Body of pancreas (tissue), 4 donors: ENCODE data around the gene ADAMTS17. TPM values are rescaled to one million over a fixed set of nuclear protein-coding genes. Genes with fewer than 3 reads are reported as not detected.

Source experiments
- ATAC-seq: fragments of 150-250 bp; one replicate; pipeline ENCODE4 v1.9.1; 2016
- DNase-seq, 4 donors: peaks; one replicate each; pipeline ENCODE4 v3.0.0-alpha.2; 2019
- H3K27ac ChIP-seq, 4 donors: fragments of 200-600 bp; sonication (generic); 1 replicate in 3 of 4; 2 replicates in 1 of 4; pipeline versions ENCODE4 v1.5.1 to v1.6.1; 2016 to 2019; ENCODE audit warnings: mild to moderate bottlenecking in 1 of 4, mixed read lengths in 1 of 4, moderate library complexity in 1 of 4
- H3K27me3 ChIP-seq, 2 donors: fragments of 200-600 bp; sonication (generic); one replicate each; pipeline ENCODE4 v1.6.0; 2016; ENCODE audit warnings: mild to moderate bottlenecking in 1 of 2
- H3K36me3 ChIP-seq, 2 donors: fragments of 200-600 bp; sonication (generic); replicated peaks in 1 of 2; 2 replicates each; pipeline ENCODE4 v1.5.1; 2016; ENCODE audit warnings: low read depth in 2 of 2; ENCODE audit not compliant: insufficient read depth in 1 of 2
- H3K4me1 ChIP-seq: fragments of 200-600 bp; sonication (generic); one replicate; pipeline ENCODE4 v1.6.0; 2016
- H3K4me3 ChIP-seq, 2 donors: fragments of 200-600 bp; sonication (generic); 1 replicate in 1 of 2; 2 replicates in 1 of 2; pipeline ENCODE4 v1.5.1; 2016 to 2019
- H3K9me3 ChIP-seq, 3 donors: fragments of 200-600 bp; sonication (generic); 1 replicate in 2 of 3; 2 replicates in 1 of 3; pipeline ENCODE4 v1.5.1; 2016
- POLR2A ChIP-seq, 3 donors: fragments of 450-650 bp; IDR thresholded peaks; one replicate each; pipeline ENCODE4 v1.6.1; 2016; ENCODE audit warnings: antibody characterized with exemption in 3 of 3, mild to moderate bottlenecking in 2 of 3
- WGBS, 2 donors: methylation state at CpG; one replicate each; pipeline ENCODE4 v1.1.5; 2017; 5-methylcytosine and 5-hydroxymethylcytosine counted together
- intact Hi-C: fragments of 100-400 bp; cut with DNase I; formaldehyde crosslinking; loops from one replicate; pipeline ENCODE4 v1.15.1; 2023
- total RNA-seq, 2 donors: library from RNA; depleted of rRNA; stranded (reverse); fragments of >200 nt; gene quantifications; one replicate each; pipeline ENCODE4 v1.1.0, GENCODE V29; 2016
- TF ChIP-seq, protein P1 (sequence below), 7 experiments: fragments of 450-650 bp in 4 of 7; fragments of 200-600 bp in 3 of 7; sonication (generic) in 3 of 7; IDR thresholded peaks; one replicate each; pipeline ENCODE4 v1.5.1; 2016 to 2019; ENCODE audit warnings: antibody characterized with exemption in 7 of 7

ADAMTS17 gene
- total RNA-seq, 2 donors from 2014 or later = 24.6 to 26.0 TPM

- no peak overlapping the region for H3K4me3 ChIP-seq
- WGBS, 2 donors = 83 to 100% methylated on average over 1 of the region's 1 CpG
- intact Hi-C loops = loop anchor here (10.0 kb wide), 1 partner anchor 131 kb away; no protein-coding TSS in a partner anchor
- DNase-seq = no peak
- no peak overlapping the region for H3K27ac ChIP-seq
- H3K4me1 ChIP-seq = peaks cover 71% of the 10 kb centered on the region
- no peaks in the 10 kb centered on the region for H3K36me3 ChIP-seq
- no peaks in the 10 kb centered on the region for H3K27me3 ChIP-seq
- ATAC-seq = no peak
- TF ChIP-seq, protein P1, sequence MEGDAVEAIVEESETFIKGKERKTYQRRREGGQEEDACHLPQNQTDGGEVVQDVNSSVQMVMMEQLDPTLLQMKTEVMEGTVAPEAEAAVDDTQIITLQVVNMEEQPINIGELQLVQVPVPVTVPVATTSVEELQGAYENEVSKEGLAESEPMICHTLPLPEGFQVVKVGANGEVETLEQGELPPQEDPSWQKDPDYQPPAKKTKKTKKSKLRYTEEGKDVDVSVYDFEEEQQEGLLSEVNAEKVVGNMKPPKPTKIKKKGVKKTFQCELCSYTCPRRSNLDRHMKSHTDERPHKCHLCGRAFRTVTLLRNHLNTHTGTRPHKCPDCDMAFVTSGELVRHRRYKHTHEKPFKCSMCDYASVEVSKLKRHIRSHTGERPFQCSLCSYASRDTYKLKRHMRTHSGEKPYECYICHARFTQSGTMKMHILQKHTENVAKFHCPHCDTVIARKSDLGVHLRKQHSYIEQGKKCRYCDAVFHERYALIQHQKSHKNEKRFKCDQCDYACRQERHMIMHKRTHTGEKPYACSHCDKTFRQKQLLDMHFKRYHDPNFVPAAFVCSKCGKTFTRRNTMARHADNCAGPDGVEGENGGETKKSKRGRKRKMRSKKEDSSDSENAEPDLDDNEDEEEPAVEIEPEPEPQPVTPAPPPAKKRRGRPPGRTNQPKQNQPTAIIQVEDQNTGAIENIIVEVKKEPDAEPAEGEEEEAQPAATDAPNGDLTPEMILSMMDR (IDR thresholded peaks at IDR 0.05) = no peak
- no peak for TF ChIP-seq POLR2A (IDR thresholded peaks at IDR 0.05)
- no peaks in the 10 kb centered on the region for H3K9me3 ChIP-seq
Observed at GRCh38 chr15:100204211-100204610, 137.6 kb downstream of the ADAMTS17 start.

DNA sequence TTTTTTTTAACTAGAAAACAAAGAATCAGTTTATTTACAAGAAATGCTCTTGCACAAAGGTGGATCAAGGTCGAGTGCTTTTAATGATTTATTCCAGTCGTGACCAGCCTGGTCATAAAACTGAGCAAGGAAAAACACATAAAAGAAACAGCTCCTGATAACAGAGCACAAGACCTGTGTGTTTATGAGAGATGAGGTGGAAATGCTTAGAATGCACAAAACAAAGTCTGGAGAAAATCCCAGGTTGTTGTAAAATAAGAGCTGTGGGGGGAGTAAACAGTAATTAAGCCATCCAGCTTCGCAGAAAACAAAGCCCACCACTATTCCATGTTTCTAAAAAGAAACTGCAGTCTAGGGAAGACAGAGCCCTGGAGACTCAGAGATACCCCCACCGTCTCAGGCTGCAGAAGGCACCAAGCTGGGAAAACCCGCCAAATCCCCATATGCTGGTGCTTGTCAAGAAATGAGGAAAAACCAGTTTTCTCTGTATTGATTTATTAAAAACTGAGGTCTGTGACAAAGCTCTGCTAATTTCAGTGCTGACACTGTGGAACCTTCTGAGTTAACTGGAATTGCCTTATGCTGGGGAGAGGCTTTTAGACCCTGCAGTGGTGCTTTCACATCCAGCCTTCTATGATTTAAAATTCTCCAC lies 139.3 kb downstream of the ADAMTS17 start:
- TF ChIP-seq POLR2A (IDR thresholded peaks at IDR 0.05) = no peak
- TF ChIP-seq, protein P1 (IDR thresholded peaks at IDR 0.05) = peak in 1 of 7 experiments; percentile 10
- Histone ChIP-seq H3K36me3 (no peaks in the 10 kb centered on the region), H3K27ac (peak overlapping the region in 3 of 4 donors; percentile 72 to 83 (median 72)), H3K9me3 (no peaks in the 10 kb centered on the region), H3K27me3 (no peaks in the 10 kb centered on the region), H3K4me1 (peaks cover 65% of the 10 kb centered on the region), H3K4me3 (no peak overlapping the region)
- DNase-seq (peak; percentile 63 to 78 (median 73)), ATAC-seq (peak; percentile 76)
- intact Hi-C loops = loop anchor here (10.0 kb wide), 1 partner anchor 132 kb away; no protein-coding TSS in a partner anchor
- 15 to 19% methylated on average over 5 of the region's 5 CpGs for WGBS, 2 donors

- TF ChIP-seq POLR2A (IDR thresholded peaks at IDR 0.05) = no peak
- TF ChIP-seq, protein P1 (IDR thresholded peaks at IDR 0.05) = no peak
- peak overlapping the region; percentile 62 to 83 (median 72) for H3K27ac ChIP-seq
- H3K9me3 ChIP-seq = no peaks in the 10 kb centered on the region
- H3K4me3 ChIP-seq = no peak overlapping the region
- intact Hi-C loops = loop anchor here (10.0 kb wide), 1 partner anchor 133 kb away; no protein-coding TSS in a partner anchor
- peaks cover 57% of the 10 kb centered on the region for H3K4me1 ChIP-seq
- DNase-seq (peak in 1 of 4 donors; percentile 37), ATAC-seq (peak; percentile 22)
- H3K36me3 ChIP-seq = no peaks in the 10 kb centered on the region
- 22 to 26% methylated on average over 17 to 18 of the region's 18 CpGs for WGBS, 2 donors
- no peaks in the 10 kb centered on the region for H3K27me3 ChIP-seq
Observed at GRCh38 chr15:100201376-100202280, 140.1 kb downstream of the ADAMTS17 start.

- intact Hi-C loops = loop anchor here (10.0 kb wide), 1 partner anchor 134 kb away; no protein-coding TSS in a partner anchor
Observed at GRCh38 chr15:100200287-100200880, 141.4 kb downstream of the ADAMTS17 start.

More at GRCh38 chr15:100200287-100200880, 141.4 kb downstream of the ADAMTS17 start:
- DNase-seq (peak in 1 of 4 donors; percentile 21), ATAC-seq (no peak)
- WGBS, 2 donors = 78 to 92% methylated on average over 18 to 22 of the region's 22 CpGs
- Histone ChIP-seq H3K4me3 (no peak overlapping the region), H3K36me3 (no peaks in the 10 kb centered on the region), H3K27ac (peak overlapping the region in 3 of 4 donors; percentile 72 to 83 (median 72)), H3K27me3 (no peaks in the 10 kb centered on the region), H3K4me1 (peaks cover 44% of the 10 kb centered on the region), H3K9me3 (no peaks in the 10 kb centered on the region)
- no peak for TF ChIP-seq POLR2A (IDR thresholded peaks at IDR 0.05)
- TF ChIP-seq, protein P1 (IDR thresholded peaks at IDR 0.05) = no peak
